Stimulated activated CD8-positive, alpha-beta memory T cell treated with anti-CD3 and anti-CD28 coated beads, Interleukin-2, amount 100 ng/mL, for 48 hours (primary cell): Measurements from ENCODE around the gene SAPCD1.
"Not testable (repeated sequence)": the region's sequence is repeated elsewhere in the genome, so short reads cannot be mapped to it uniquely, and the experiment has no call there.

Experiments
- DNase-seq, 2 donors: peaks; one replicate each; pipeline ENCODE4 v3.0.0-alpha.2; 2020; ENCODE audit warnings: low read depth in 2 of 2

The SAPCD1 gene

GRCh38 chr6:31777667-31778050, 15.2 kb downstream of the SAPCD1 start:
- DNase-seq = no peak

- no peak for DNase-seq
Measured at GRCh38 chr6:31778193-31778592, 15.7 kb downstream of the SAPCD1 start.

GRCh38 chr6:31778999-31779885, 16.8 kb downstream of the SAPCD1 start:
- DNase-seq = no peak

- no peak for DNase-seq
Measured at GRCh38 chr6:31779908-31780307, 17.5 kb downstream of the SAPCD1 start.

GRCh38 chr6:31780507-31781243, 18.2 kb downstream of the SAPCD1 start:
- DNase-seq = no peak

GRCh38 chr6:31781244-31782125, 19.0 kb downstream of the SAPCD1 start:
- no peak for DNase-seq

- no peak for DNase-seq
Measured at GRCh38 chr6:31782126-31782855, 19.8 kb downstream of the SAPCD1 start.

GRCh38 chr6:31784098-31784925, 21.9 kb downstream of the SAPCD1 start:
- no peak for DNase-seq

- DNase-seq = no peak
Measured at GRCh38 chr6:31785475-31785874, 23.0 kb downstream of the SAPCD1 start.

GRCh38 chr6:31791324-31792089, 29.1 kb downstream of the SAPCD1 start:
- peak in 1 of 2 donors; percentile 40 for DNase-seq

- no peak for DNase-seq
Measured at GRCh38 chr6:31792090-31792374, 29.6 kb downstream of the SAPCD1 start.

- DNase-seq = no peak
Measured at GRCh38 chr6:31792761-31793171, 30.3 kb downstream of the SAPCD1 start.

GRCh38 chr6:31793927-31794245, 31.4 kb downstream of the SAPCD1 start:
- not testable (repeated sequence) for DNase-seq

- DNase-seq = no peak
Measured at GRCh38 chr6:31794294-31794865, 31.9 kb downstream of the SAPCD1 start.

GRCh38 chr6:31794866-31795615, 32.6 kb downstream of the SAPCD1 start:
- no peak for DNase-seq

- peak; percentile 83 to 85 for DNase-seq
Measured at GRCh38 chr6:31795616-31796298, 33.3 kb downstream of the SAPCD1 start, which contains the start of gene VARS1. Gene VARS1 (minus strand): TSS chr6:31795752. CDS start chr6:31795217, 535 bp downstream.

GRCh38 chr6:31796993-31797385, 34.5 kb downstream of the SAPCD1 start:
- no peak for DNase-seq

GRCh38 chr6:31797588-31797987, 35.1 kb downstream of the SAPCD1 start:
- no peak for DNase-seq
